Lung (tissue), 12 donors: ENCODE results near the gene KCTD17. TPM values are rescaled to one million over a fixed set of nuclear protein-coding genes. Genes with fewer than 3 reads are reported as not detected.
A peak's percentile ranks its signal among the peaks of the same experiment; 100 is the strongest.

ENCODE experiments used
- ATAC-seq: fragments of 200-7000 bp; cut with Tn5 transposase; one replicate; pipeline ENCODE4 v1.9.1; 2020; ENCODE audit warnings: moderate number of reproducible peaks; ENCODE audit not compliant: insufficient read depth, low FRiP score
- DNase-seq, 3 donors: peaks; one replicate each; pipeline ENCODE4 v3.0.0-alpha.2; 2013 to 2017
- H3K27ac ChIP-seq, 2 donors: one replicate each; pipeline ENCODE4 v1.5.1; 2013; ENCODE audit warnings: mild to moderate bottlenecking in 2 of 2, moderate library complexity in 2 of 2, control low read depth in 1 of 2, inconsistent platforms in 1 of 2, low read depth in 1 of 2, low read length in 1 of 2
- H3K27me3 ChIP-seq, 3 donors: one replicate each; pipeline ENCODE4 v1.5.1; 2013; ENCODE audit warnings: low read length in 2 of 3; ENCODE audit not compliant: control insufficient read depth in 3 of 3, insufficient read depth in 3 of 3
- H3K36me3 ChIP-seq, 4 donors: one replicate each; pipeline ENCODE4 v1.5.1; 2013; ENCODE audit warnings: low read length in 4 of 4, mild to moderate bottlenecking in 1 of 4, moderate library complexity in 1 of 4; ENCODE audit not compliant: control insufficient read depth in 4 of 4, insufficient read depth in 4 of 4
- H3K4me1 ChIP-seq, 5 donors: one replicate each; pipeline ENCODE4 v1.5.1; 2013; ENCODE audit warnings: low read length in 5 of 5, mild to moderate bottlenecking in 2 of 5, moderate library complexity in 1 of 5; ENCODE audit not compliant: control insufficient read depth in 5 of 5, insufficient read depth in 5 of 5
- H3K4me3 ChIP-seq: one replicate; pipeline ENCODE4 v1.5.1; 2013; ENCODE audit warnings: mild to moderate bottlenecking, control low read depth, moderate library complexity
- H3K9ac ChIP-seq, 2 donors: one replicate each; pipeline ENCODE4 v1.5.1; 2013; ENCODE audit warnings: low read length in 2 of 2, control low read depth in 1 of 2; ENCODE audit not compliant: insufficient read depth in 1 of 2
- H3K9me3 ChIP-seq, 4 donors: one replicate each; pipeline ENCODE4 v1.5.1; 2013; ENCODE audit warnings: low read length in 3 of 4, mild to moderate bottlenecking in 1 of 4, moderate library complexity in 1 of 4; ENCODE audit not compliant: control insufficient read depth in 4 of 4, insufficient read depth in 3 of 4
- CTCF ChIP-seq: IDR thresholded peaks from 2 replicates; pipeline ENCODE4 v1.5.1; 2012; ENCODE audit warnings: mild to moderate bottlenecking; ENCODE audit errors: control extremely low read depth, extremely low read depth
- WGBS, 2 donors: extraction: QIAGEN DNeasy Blood & Tissue Kit; methylation state at CpG; one replicate each; pipeline ENCODE4 v1.1.7; 2013; 5-methylcytosine and 5-hydroxymethylcytosine counted together
- polyA plus RNA-seq, 2 donors: library from polyadenylated mRNA; stranded (reverse); fragments of 200-250 nt; gene quantifications; one replicate each; pipeline ENCODE4 v1.2.1, GENCODE V29; 2013
- total RNA-seq, 2 donors: library from RNA; depleted of rRNA in 1 of 2; stranded (reverse); fragments of >200 nt in 1 of 2; gene quantifications; one replicate each; pipeline ENCODE4 v1.2.1, GENCODE V29; 2014 to 2021
- donor health status: control.
- donor health status: control.
- donor health status: Bipolar disorder and iron deficiency.
- donor health status: healthy.
- donor health status: DM: yes; HTN: yes; CAD: no.

The KCTD17 gene
- total and polyA plus RNA-seq, 4 donors = 9.7 to 26.0 (median 18.3) TPM

- DNase-seq (no peak), ATAC-seq (no peak)
- H3K27ac ChIP-seq = no peak overlapping the region
- TF ChIP-seq CTCF = no peak
- peaks cover 0 to 26% (median 10%) of the 10 kb centered on the region in 4 donors for H3K36me3 ChIP-seq
- WGBS, 2 donors = 96% methylated on average over 5 of the region's 5 CpGs
- no peaks in the 10 kb centered on the region for H3K27me3 ChIP-seq
- H3K9ac ChIP-seq = no peak overlapping the region
- H3K9me3 ChIP-seq = no peaks in the 10 kb centered on the region
- H3K4me1 ChIP-seq = peaks cover 0 to 35% (median 14%) of the 10 kb centered on the region in 5 donors
- H3K4me3 ChIP-seq = no peak overlapping the region
Observed at GRCh38 chr22:37021041-37021440, 30.5 kb upstream of the KCTD17 start.

- Histone ChIP-seq H3K9me3 (no peaks in the 10 kb centered on the region), H3K9ac (no peak overlapping the region), H3K27ac (peak overlapping the region in 1 of 2 donors; percentile 5), H3K4me3 (no peak overlapping the region), H3K4me1 (peaks cover 0 to 29% (median 9%) of the 10 kb centered on the region in 5 donors), H3K36me3 (peaks cover 0 to 28% (median 13%) of the 10 kb centered on the region in 4 donors), H3K27me3 (no peaks in the 10 kb centered on the region)
- TF ChIP-seq CTCF = peak; percentile 24
- DNase-seq (peak in 2 of 3 donors; percentile 10 to 39), ATAC-seq (no peak)
- WGBS, 2 donors = 66 to 70% methylated on average over 13 of the region's 13 CpGs
Observed at GRCh38 chr22:37021710-37022482, 29.6 kb upstream of the KCTD17 start.

- WGBS, 2 donors = 66 to 82% methylated on average over 16 of the region's 16 CpGs
- H3K4me3 ChIP-seq = no peak overlapping the region
Observed at GRCh38 chr22:37022483-37023337, 28.8 kb upstream of the KCTD17 start.

More at GRCh38 chr22:37022483-37023337, 28.8 kb upstream of the KCTD17 start:
- DNase-seq (no peak), ATAC-seq (no peak)
- Histone ChIP-seq H3K36me3 (peaks cover 0 to 27% (median 16%) of the 10 kb centered on the region in 4 donors), H3K9me3 (no peaks in the 10 kb centered on the region), H3K27me3 (no peaks in the 10 kb centered on the region), H3K4me1 (peaks cover 0 to 22% (median 9%) of the 10 kb centered on the region in 5 donors), H3K9ac (no peak overlapping the region), H3K27ac (peak overlapping the region in 1 of 2 donors; percentile 52)
- no peak for TF ChIP-seq CTCF
